Left kidney (tissue), 2 donors: ENCODE measurements around the gene PAOX. TPM values are rescaled to one million over a fixed set of nuclear protein-coding genes. Genes with fewer than 3 reads are reported as not detected.

Experiments used
- DNase-seq: peaks from one replicate; pipeline ENCODE4 v3.0.0-alpha.2; 2013
- polyA plus RNA-seq: library from polyadenylated mRNA; unstranded; fragments of 120-200 nt; gene quantifications from one replicate; pipeline ENCODE4 v1.2.1, GENCODE V29; 2013; ENCODE audit not compliant: insufficient read length

PAOX gene
- polyA plus RNA-seq, 1 donor, result 6.3 TPM

GRCh38 chr10:133349160-133349568 lies 29.9 kb upstream of the PAOX start:
- no peak for DNase-seq

DNA sequence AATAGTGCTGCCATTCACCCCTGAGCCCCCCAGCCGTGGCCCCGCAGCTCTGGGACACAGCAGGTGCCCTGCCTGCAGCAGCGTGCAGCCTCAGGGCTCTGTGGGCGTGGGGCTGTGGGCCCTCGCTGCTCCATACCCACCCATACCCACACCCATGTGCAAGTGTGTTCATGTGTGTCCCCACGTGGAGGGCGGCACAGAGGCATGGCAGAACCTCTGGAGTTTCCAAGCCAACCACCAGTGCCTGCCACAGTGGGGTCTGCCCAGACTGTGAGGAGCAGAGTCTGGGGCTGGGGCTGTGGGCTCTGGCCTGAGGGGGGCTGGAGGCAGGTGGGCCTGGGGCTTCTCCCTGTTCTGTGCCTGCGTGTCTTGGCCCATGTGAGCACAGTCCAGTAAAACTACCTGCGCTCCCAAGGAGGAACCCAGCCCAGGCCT lies 29.5 kb upstream of the PAOX start:
- DNase-seq, result no peak

DNA sequence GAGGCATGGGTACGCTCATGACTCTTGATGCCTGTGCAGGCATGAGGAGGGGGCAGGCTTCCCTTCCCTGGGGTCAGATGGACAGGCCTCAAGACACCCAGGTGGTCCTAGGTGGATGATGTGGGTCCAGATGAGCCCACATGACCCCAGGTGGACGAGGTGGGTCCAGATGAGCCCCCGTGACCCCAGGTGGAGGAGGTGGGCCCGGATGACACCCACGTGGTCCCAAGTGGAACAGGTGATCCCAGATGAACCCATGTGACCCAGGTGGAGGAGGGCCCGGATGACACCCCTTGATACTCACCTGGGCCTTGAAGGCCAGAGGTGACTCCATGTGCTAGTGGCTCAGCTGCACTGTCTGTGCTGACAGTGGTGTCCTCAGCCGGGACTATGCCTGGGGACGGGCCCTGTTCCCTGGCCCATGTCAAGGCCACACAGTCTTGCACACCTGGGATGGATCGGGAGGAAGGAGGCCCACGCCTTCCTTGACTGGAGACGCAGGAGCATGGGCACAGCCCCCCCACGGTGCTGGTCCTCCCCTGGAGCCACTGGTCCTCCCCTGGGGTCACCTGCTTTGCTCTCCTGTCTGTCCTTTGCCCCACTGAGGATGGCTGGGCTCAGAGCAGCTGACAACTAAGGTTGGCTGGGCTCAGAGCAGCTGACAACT lies 28.6 kb upstream of the PAOX start:
- no peak for DNase-seq

DNA sequence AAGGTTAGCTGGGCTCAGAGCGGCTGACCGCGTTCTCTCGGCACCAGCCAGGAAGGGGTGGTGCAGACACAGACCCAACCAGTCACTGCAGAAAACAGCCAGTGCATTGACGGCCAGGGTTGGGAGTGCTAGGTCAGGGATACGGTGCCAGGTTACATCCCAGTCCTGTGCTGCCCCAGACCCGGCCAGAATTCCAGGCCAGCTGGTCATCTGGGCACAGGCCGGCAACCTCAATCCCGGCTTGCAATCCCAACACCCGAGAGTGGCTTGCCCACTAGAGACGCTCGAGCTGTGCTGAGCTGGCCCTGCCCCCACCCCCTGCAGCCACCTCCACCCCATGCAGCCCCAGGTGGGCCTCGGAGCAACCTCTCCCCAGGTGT lies 28.1 kb upstream of the PAOX start:
- DNase-seq, result no peak

DNA sequence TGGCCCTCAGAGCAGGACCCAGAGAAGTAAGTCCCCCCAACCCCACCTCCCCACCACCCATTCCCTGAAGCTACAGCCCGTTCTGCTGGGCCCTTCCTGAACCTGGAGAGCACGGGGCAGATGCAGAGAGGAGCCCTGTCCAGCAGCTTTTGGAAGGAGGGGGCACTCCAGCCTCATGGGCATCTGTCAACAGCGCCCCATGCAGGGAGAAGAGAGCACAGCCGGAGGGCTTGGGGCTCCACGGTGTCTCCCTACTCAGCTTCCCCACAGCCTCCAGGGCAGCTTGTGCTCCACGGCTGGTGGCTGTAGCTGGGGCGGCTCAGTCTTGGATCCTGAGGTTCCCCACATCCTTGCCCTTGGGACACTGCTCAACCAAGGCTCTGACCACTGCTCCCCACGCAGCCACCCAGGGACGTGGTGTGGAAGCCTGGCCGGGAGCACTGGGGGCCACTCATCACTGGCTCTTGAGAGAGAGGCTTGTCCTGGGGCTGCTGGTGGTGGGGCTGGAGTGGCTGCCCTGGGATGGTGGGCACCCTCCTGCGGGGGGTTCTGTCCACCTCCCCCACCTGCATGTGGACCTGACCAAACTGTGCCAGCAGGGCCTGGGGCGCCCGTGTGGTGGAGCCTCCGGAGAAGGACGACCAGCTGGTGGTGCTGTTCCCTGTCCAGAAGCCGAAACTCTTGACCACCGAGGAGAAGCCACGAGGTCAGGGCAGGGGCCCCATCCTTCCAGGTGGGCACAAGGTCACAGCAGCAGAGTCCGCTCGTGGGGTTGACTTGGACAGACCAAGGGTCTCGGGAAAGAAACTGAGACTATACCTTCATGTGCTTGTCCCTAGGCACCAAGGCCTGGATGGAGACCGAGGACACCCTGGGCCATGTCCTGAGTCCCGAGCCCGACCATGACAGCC lies 27.4 kb upstream of the PAOX start:
- no peak for DNase-seq

GRCh38 chr10:133353202-133353959 lies 25.7 kb upstream of the PAOX start:
- DNase-seq, result no peak

- no peak for DNase-seq
Observed at GRCh38 chr10:133353988-133354605, 25.0 kb upstream of the PAOX start.

GRCh38 chr10:133354672-133355240 lies 24.3 kb upstream of the PAOX start:
- no peak for DNase-seq

GRCh38 chr10:133355266-133355665 lies 23.8 kb upstream of the PAOX start:
- no peak for DNase-seq

DNA sequence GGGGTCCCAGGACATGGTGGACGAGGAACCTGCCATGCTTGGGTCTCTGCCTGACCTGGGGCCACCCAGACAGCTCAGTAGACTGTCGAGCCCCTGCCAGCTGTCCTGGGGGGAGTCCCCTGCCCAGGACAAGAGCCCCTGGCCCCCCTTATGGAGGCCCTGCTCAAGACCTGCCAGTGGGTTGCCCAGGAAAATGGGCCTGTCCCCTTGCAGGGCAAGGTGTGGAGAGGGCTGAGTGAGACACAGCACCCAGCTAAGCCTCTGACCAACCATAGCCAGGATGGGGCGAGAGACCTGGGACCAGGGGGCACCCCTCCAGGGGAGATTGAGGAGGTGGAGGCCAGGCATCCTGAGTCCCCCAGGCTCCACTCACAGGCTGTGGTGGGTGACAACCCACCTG lies 23.1 kb upstream of the PAOX start:
- no peak for DNase-seq

DNA sequence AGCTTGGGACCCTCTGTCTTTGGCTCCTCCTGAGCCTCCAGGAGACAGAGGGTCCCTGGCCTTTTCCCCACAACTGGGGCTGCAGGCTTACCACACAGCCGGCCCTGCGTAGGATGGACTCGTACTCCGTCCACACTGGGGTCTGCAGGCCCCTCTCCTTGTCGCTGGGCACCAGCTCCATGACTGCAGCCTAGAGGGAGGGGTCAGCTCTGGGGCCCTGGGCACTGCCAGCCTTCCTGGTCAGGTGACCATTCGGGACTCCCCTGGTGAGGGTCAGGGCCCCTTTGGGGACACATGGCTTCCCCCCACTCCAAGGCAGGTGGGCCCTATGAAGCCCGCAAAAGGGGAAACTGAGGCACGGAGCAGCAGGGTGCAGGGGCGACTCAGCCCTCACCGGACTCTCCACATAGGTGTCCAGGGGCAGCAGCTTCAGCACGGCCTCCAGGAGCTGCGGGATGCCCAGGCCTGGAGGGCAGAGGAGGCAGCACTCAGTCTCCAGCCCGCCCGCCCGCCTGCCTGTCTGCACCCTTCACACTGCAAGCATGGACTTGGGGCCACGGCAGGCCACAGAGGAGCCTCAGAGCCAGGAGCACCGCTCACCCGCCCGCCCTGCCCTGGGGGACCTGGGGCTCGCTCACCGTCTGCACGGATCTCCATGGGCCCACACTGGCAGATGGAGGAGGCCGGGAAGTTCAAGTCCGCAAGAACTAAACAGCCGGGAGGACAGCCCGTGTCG lies 22.3 kb upstream of the PAOX start:
- no peak for DNase-seq

- peak; percentile 81 for DNase-seq
Observed at GRCh38 chr10:133357285-133358161, 21.5 kb upstream of the PAOX start, which contains the start of gene FUOM. Gene FUOM (minus strand): TSS chr10:133358019. CDS start chr10:133358007, 12 bp downstream.

DNA sequence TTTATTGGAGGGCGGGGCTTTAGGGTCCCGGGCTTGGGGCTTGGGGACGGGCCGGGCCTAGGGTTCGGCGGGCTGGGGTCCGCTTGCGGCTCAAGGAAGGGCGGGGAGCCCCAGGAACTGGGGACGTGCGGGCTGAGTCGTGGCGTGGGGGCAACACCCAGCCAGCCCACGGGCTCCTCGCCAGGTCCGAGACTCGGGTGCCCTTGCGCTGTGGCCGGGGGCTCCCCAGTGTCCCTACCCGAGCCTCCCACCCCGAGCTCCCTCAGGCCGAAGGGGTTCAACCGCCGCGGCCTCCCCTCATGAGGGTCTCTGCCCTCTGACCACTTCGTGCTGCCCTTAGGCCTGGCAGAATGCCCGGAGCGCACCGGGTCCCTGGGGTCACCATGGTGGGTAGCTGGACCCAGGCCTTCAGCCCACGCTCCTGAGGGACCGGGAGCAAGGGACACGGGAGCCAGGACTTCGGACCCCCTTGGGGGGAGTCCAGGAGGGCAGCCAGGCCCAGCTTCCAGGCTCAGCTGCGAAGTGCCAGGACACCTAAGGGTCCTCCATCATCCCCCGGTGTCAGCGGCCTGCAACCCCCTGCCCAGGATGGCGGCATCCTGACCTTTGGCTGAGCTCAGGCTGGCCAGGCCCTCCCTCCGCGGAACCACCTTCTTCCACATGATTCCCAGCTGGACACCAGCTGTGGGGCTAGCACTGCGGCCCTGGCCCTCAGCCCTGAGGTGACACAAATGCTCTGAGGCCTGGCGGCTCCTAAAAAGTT lies 20.7 kb upstream of the PAOX start:
- no peak for DNase-seq

- no peak for DNase-seq
Observed at GRCh38 chr10:133358925-133359310, 20.1 kb upstream of the PAOX start.

DNA sequence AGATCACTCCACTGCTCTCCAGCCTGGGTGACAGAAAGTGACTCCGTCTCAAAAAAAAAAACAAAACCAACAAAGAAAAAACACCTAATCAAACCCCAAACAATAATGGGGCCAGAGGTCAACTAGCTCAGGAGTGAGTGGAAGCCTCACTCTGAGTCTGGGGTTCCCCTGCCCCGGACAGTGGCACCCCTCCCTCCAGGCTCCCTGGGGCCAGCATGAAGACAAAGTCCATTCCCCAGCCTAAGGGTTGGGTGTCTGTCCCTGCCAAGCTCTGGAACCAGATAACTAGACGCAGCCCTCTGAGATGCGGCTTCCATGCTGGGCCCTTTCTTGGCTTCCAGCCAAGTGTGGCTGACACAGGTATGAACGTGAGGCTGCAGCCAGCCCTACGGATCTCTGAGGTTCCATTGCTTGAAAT lies 19.5 kb upstream of the PAOX start:
- no peak for DNase-seq

DNA sequence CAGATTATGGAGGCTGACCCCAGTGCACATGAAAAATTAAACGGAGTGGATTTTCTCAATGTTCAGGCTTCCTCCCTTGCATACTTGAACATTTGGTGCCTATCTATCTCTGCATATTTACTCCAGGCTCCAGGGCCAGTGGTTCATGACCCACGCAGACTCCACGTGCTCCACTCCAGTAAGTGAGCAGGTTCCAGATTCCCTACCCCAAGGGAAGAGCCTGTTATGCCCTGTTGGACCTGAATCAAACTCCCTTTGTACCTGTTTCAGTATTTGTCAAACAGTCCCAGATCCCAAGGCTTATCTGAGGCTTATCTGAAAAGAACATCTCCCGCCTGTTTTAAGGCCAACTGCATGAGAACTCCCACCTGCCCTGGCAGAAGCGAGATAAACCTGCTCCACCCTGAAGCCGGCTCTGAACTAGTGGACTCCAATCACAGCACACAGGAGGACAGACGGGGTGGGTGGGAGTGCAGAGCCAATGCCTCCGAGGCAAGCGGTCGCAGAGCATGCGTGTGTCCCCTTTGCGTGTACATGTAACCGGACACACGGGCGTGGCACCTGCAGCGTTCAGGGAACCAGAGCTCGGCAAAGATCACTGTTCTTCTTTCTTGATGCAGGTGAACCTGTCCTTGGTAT lies 19.0 kb upstream of the PAOX start:
- no peak for DNase-seq

DNA sequence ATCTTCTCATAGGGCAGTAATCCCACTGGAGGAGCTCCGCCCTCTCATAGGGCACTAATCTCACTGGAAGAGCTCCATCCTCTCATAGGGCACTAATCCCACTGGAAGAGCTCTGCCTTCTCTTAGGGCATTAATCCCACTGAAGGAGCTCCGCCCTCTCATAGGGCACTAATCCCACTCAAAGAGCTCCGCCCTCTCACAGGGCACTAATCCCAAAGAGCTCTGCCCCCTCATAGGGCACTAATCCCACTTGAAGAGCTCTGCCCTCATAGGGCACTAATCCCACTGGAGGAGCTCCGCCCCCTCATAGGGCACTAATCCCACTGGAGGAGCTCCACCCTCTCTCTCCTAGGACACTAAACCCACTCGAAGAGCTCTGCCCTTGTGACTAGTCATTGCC lies 17.8 kb upstream of the PAOX start:
- DNase-seq, result no peak

GRCh38 chr10:133361773-133362441 lies 17.2 kb upstream of the PAOX start:
- DNase-seq, result no peak
